Ovary (tissue), 9 donors: ENCODE data around the gene PRR36. TPM values are rescaled to one million over a fixed set of nuclear protein-coding genes. Genes with fewer than 3 reads are reported as not detected.

Experiments
- DNase-seq, 5 donors: peaks; one replicate each; pipeline ENCODE4 v3.0.0-alpha.2; 2019 to 2020
- H3K27ac ChIP-seq, 2 donors: fragments of 200-600 bp; one replicate each; pipeline versions ENCODE4 v1.5.1 to v1.8.0; 2019 to 2022
- H3K27me3 ChIP-seq: fragments of 200-600 bp; one replicate; pipeline ENCODE4 v1.8.0; 2022
- H3K36me3 ChIP-seq: fragments of 200-600 bp; sonication (generic); one replicate; pipeline ENCODE4 v1.5.1; 2019
- H3K4me1 ChIP-seq: one replicate; pipeline ENCODE4 v1.8.1; 2013; ENCODE audit warnings: mild to moderate bottlenecking, moderate library complexity; ENCODE audit not compliant: insufficient read depth
- H3K4me3 ChIP-seq: fragments of 200-600 bp; sonication (generic); one replicate; pipeline ENCODE4 v1.5.1; 2017
- H3K9me3 ChIP-seq, 2 donors: fragments of 200-600 bp in 1 of 2; sonication (generic) in 1 of 2; one replicate each; pipeline versions ENCODE4 v1.5.1 to v1.8.1; 2013 to 2019; ENCODE audit warnings: mild to moderate bottlenecking in 1 of 2, moderate library complexity in 1 of 2
- EP300 ChIP-seq: sonication (generic); formaldehyde crosslinking; IDR thresholded peaks from one replicate; pipeline ENCODE4 v1.6.1; 2017; ENCODE audit warnings: antibody characterized with exemption
- POLR2A ChIP-seq: fragments of 450-650 bp; IDR thresholded peaks from one replicate; pipeline ENCODE4 v1.6.1; 2017; ENCODE audit warnings: antibody characterized with exemption, mild to moderate bottlenecking, moderate library complexity
- WGBS, 3 donors: extraction: QIAGEN DNeasy Blood & Tissue Kit in 1 of 3; methylation state at CpG; one replicate each; pipeline versions ENCODE4 v1.1.5 to v1.1.7; 2013 to 2017; 5-methylcytosine and 5-hydroxymethylcytosine counted together
- intact Hi-C, 4 donors: fragments of 100-400 bp; cut with DNase I; formaldehyde crosslinking; loops; one replicate each; pipeline versions ENCODE4 v1.11.0 to v1.15.1; 2022 to 2023
- polyA plus RNA-seq, 2 donors: library from polyadenylated mRNA; stranded (reverse); fragments of 200-250 nt in 1 of 2; fragments of 350-450 nt in 1 of 2; fragmentation: Illumina TruSeq in 1 of 2; extraction: RNeasy Lipid Tissue Mini Kit (QIAGEN cat#74804) in 1 of 2; gene quantifications; one replicate each; pipeline ENCODE4 v1.2.3, GENCODE V29; 2013 to 2014
- total RNA-seq, 7 donors: library from RNA; depleted of rRNA in 2 of 7; stranded (reverse); fragments of >200 nt in 2 of 7; fragmentation: NEBNext Ultra II Directional in 3 of 7; extraction: Animal tissue kit (Norgen Biotek cat#: 25700) in 3 of 7; gene quantifications; one replicate each; pipeline versions ENCODE4 v1.1.0 to v1.2.4, GENCODE V29; 2016 to 2023
- TF ChIP-seq, protein P1 (sequence below), 3 donors: fragments of 450-650 bp in 2 of 3; fragments of 200-600 bp in 1 of 3; IDR thresholded peaks; one replicate each; pipeline versions ENCODE4 v1.5.1 to v1.8.0; 2016 to 2022; ENCODE audit warnings: antibody characterized with exemption in 3 of 3, mild to moderate bottlenecking in 1 of 3
- donor health status: DM: no; HTN: no; CAD: no; lungs with moderate emphysema.
- donor health status: DM: no; HTN: no; CAD: no.
- donor health status: Bipolar disorder and iron deficiency.
- donor health status: DM: yes; HTN: yes; CAD: no.
- donor health status: DM: no; HTN: no; CAD: no.
- donor health status: DM: yes; HTN: yes; CAD: no.

PRR36 gene
- total and polyA plus RNA-seq, 9 donors: 0.05 to 2.2 (median 0.60) TPM

DNA sequence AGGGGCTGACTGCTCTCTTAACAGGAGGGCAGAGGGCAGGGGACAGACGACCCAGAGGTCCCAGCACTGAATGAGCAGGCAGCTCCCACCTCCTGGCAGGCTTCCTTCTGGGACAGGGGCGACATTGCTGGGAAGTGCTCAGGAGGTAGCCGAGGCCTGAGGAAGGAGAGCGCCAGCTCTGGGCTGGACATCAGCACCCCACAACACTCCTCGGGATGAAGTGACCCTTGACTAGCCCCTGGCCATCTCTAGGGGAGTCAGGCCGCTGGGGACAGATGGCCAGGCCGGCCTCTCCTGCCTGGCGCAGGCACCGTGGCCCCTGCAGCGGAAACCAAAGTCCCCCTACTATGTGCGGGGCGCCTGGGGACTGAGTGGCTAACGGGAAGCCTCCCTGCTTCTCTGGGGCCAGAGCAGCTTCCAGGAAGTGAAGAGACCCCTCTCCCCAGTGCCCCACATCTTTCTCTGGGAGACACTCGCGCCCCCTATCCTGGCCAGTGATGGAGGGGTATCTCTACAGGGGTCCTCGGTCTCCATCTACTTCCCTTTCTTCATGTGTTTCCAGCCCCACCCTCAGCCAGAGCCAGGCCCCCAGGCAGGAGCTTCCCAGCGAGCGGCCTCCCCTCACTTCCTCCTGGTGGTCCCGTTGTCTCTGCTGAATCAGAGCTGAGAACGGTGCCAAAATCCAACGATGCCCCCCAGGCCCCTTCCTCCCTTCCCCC, 10.1 kb downstream of the PRR36 start:
- WGBS, 3 donors: 80 to 84% (median 80%) methylated on average over 21 of the region's 21 CpGs
- peak in 2 of 5 donors; percentile 26 to 27 for DNase-seq
- Histone ChIP-seq H3K27ac (no peak overlapping the region), H3K4me1 (peaks cover 12% of the 10 kb centered on the region), H3K36me3 (no peaks in the 10 kb centered on the region), H3K27me3 (no peaks in the 10 kb centered on the region), H3K9me3 (no peaks in the 10 kb centered on the region), H3K4me3 (no peak overlapping the region)
- TF ChIP-seq, protein P1, sequence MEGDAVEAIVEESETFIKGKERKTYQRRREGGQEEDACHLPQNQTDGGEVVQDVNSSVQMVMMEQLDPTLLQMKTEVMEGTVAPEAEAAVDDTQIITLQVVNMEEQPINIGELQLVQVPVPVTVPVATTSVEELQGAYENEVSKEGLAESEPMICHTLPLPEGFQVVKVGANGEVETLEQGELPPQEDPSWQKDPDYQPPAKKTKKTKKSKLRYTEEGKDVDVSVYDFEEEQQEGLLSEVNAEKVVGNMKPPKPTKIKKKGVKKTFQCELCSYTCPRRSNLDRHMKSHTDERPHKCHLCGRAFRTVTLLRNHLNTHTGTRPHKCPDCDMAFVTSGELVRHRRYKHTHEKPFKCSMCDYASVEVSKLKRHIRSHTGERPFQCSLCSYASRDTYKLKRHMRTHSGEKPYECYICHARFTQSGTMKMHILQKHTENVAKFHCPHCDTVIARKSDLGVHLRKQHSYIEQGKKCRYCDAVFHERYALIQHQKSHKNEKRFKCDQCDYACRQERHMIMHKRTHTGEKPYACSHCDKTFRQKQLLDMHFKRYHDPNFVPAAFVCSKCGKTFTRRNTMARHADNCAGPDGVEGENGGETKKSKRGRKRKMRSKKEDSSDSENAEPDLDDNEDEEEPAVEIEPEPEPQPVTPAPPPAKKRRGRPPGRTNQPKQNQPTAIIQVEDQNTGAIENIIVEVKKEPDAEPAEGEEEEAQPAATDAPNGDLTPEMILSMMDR (IDR thresholded peaks at IDR 0.05): no peak
- TF ChIP-seq EP300 (no peak), POLR2A (no peak)
- intact Hi-C loops: no loop called here

DNA sequence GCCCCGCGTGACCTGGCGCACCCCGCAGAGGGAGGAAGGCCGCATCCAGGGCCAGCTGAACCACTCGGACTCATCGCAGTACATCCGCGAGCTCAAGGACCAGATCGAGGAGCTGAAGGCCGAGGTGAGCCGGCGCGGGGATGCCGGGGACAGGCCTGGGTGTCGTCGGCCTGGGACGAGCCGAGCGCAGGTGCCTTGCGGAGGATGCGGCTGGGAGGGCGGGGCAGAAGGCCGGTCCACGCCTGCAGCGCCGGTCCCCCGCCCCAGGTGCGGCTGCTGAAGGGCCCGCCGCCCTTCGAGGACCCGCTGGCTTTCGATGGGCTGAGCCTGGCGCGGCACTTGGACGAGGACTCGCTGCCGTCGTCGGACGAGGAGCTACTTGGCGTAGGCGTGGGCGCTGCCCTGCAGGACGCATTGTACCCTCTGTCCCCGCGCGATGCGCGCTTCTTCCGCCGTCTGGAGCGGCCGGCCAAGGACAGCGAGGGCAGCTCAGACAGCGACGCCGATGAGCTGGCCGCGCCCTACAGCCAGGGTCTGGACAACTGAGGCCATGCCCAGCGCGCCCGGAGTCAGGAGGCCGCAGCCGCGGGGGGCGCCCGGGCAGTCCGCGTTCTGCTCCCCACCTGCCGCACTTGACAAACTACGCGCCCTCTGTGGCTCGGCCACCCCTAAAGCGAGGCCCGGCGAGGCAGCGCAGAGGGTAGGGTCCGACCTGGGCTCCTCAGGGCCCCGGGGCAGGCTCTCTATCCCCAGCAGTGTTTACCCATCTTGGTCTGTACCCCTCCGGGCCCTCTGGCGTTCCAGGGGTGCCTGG, 10.8 kb downstream of the PRR36 start:
- no peaks in the 10 kb centered on the region for H3K9me3 ChIP-seq
- H3K4me3 ChIP-seq: no peak overlapping the region
- no peaks in the 10 kb centered on the region for H3K36me3 ChIP-seq
- H3K27ac ChIP-seq: no peak overlapping the region
- peaks cover 7% of the 10 kb centered on the region for H3K4me1 ChIP-seq
- TF ChIP-seq, protein P1 (IDR thresholded peaks at IDR 0.05): no peak
- no peak for TF ChIP-seq EP300
- no peak for TF ChIP-seq POLR2A
- DNase-seq: peak in 2 of 5 donors; percentile 40 to 54
- H3K27me3 ChIP-seq: no peaks in the 10 kb centered on the region
- intact Hi-C loops: no loop called here
- WGBS, 3 donors: 79 to 88% (median 86%) methylated on average over 77 to 83 of the region's 83 CpGs

DNA sequence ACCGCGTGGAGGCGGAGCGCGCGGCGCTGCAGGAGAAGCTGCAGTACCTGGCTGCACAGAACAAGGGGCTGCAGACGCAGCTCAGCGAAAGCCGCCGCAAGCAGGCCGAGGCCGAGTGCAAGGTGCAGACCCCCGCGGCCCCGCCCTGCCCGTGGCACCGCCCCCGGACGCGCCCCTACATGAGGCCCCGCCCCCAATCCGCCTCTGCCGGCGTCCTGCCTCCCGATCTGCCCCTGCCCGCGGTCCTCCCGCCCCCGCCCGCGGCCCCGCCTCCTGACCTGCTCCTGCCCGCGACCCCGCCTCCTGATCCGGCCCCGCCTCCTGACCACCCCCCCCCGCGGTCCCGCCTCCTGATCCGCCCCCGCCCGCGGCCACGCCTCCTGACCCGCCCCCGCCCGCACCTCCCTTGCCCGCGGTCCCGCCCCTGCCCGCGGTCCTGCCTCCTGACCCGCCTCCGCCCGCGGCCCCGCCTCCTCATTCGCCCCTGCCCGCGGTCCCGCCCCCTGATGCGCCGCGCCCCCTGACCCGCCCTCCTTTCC, 11.7 kb downstream of the PRR36 start:
- Histone ChIP-seq H3K27me3 (no peaks in the 10 kb centered on the region), H3K9me3 (no peaks in the 10 kb centered on the region), H3K4me1 (peaks cover 7% of the 10 kb centered on the region), H3K36me3 (no peaks in the 10 kb centered on the region), H3K4me3 (no peak overlapping the region), H3K27ac (no peak overlapping the region)
- intact Hi-C loops: no loop called here
- peak; percentile 58 to 81 (median 75) for DNase-seq
- TF ChIP-seq, protein P1 (IDR thresholded peaks at IDR 0.05): no peak
- TF ChIP-seq POLR2A (no peak), EP300 (no peak)
- 6 to 27% (median 8%) methylated on average over 3 to 65 of the region's 67 CpGs for WGBS, 3 donors

DNA sequence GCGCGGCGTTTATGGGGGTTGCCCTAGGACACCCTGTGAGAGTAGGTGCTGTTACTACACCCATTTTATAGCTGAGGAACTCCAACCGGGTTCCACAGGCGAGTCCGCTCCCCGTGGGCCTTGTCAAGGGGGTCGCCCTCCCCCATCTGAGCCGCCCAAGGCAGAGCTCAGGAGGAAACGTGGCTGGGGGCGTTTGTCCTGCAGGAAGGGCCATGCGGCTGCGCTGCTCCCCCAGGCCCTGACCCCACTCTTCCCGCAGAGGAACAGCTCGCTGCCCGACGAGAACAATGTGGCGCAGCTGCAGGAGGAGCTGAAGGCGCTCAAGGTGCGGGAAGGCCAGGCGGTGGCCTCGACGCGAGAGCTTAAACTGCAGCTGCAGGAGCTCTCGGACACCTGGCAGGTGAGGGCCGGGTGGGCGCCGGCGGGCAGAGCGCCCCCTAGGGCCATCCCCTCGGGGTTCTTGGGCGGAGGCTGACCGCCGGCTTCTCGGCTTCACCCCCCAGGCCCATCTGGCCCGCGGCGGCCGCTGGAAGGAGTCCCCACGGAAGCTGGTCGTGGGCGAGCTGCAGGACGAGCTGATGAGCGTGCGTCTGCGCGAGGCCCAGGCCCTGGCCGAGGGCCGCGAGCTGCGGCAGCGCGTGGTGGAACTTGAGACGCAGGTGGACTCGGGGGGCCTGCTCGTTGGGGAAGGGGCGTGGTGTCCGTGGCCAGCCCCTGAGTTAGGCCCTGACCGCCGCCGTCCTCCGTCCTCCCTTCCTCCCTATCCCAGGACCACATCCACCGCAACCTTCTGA, 12.4 kb downstream of the PRR36 start:
- H3K27ac ChIP-seq: no peak overlapping the region
- no peaks in the 10 kb centered on the region for H3K9me3 ChIP-seq
- H3K4me1 ChIP-seq: peaks cover 7% of the 10 kb centered on the region
- H3K27me3 ChIP-seq: no peaks in the 10 kb centered on the region
- intact Hi-C loops: no loop called here
- peak in 1 of 5 donors; percentile 20 for DNase-seq
- H3K36me3 ChIP-seq: no peaks in the 10 kb centered on the region
- H3K4me3 ChIP-seq: no peak overlapping the region
- WGBS, 3 donors: 40 to 49% (median 47%) methylated on average over 44 to 63 of the region's 63 CpGs
- TF ChIP-seq EP300 (no peak), POLR2A (no peak)
- TF ChIP-seq, protein P1 (IDR thresholded peaks at IDR 0.05): no peak
